ENCODE data around the gene DDX55. TPM values are rescaled to one million over a fixed set of nuclear protein-coding genes. Genes with fewer than 3 reads are reported as not detected.
A peak's percentile ranks its signal among the peaks of the same experiment; 100 is the strongest.

Gene DDX55
- total RNA-seq, 1 donor from 2014 or later: 20.1 TPM

GRCh38 chr12:123614110-123614509 is 12.2 kb downstream of the DDX55 start:
- DNase-seq (ENCODE audit: low spot score): no peak

GRCh38 chr12:123614531-123614930 is 12.6 kb downstream of the DDX55 start:
- no peak for DNase-seq (ENCODE audit: low spot score)

- no peak for DNase-seq (ENCODE audit: low spot score)
These were observed 15.2 kb downstream of the DDX55 start for GRCh38 chr12:123617144-123617543.

GRCh38 chr12:123617580-123617979 is 15.7 kb downstream of the DDX55 start:
- DNase-seq (ENCODE audit: low spot score): no peak

GRCh38 chr12:123621101-123621500 is 19.2 kb downstream of the DDX55 start:
- no peak for DNase-seq (ENCODE audit: low spot score)

- DNase-seq (ENCODE audit: low spot score): no peak
These were observed 20.0 kb downstream of the DDX55 start for GRCh38 chr12:123621619-123622530.

- peak; percentile 98 for DNase-seq (ENCODE audit: low spot score)
These were observed 31.7 kb downstream of the DDX55 start, which contains the start of the genes EIF2B1 and GTF2H3 for GRCh38 chr12:123633379-123634141. Gene EIF2B1 (minus strand): TSS chr12:123633686. CDS start chr12:123633557, 129 bp downstream. Gene GTF2H3 (plus strand): TSS chr12:123633829. CDS start chr12:123633860, 31 bp downstream.

- no peak for DNase-seq (ENCODE audit: low spot score)
These were observed 32.3 kb downstream of the DDX55 start for GRCh38 chr12:123634142-123634561.

- DNase-seq (ENCODE audit: low spot score): no peak
These were observed 42.0 kb downstream of the DDX55 start for GRCh38 chr12:123643911-123644310.

- DNase-seq (ENCODE audit: low spot score): no peak
These were observed 43.5 kb downstream of the DDX55 start for GRCh38 chr12:123645380-123645779.

GRCh38 chr12:123645878-123646277 is 44.0 kb downstream of the DDX55 start:
- no peak for DNase-seq (ENCODE audit: low spot score)

GRCh38 chr12:123648401-123648800 is 46.5 kb downstream of the DDX55 start:
- DNase-seq (ENCODE audit: low spot score): no peak

GRCh38 chr12:123654129-123654701 is 52.3 kb downstream of the DDX55 start:
- no peak for DNase-seq (ENCODE audit: low spot score)

- no peak for DNase-seq (ENCODE audit: low spot score)
These were observed 53.5 kb downstream of the DDX55 start for GRCh38 chr12:123655420-123655819.

GRCh38 chr12:123656392-123656791 is 54.5 kb downstream of the DDX55 start:
- DNase-seq (ENCODE audit: low spot score): no peak

- no peak for DNase-seq (ENCODE audit: low spot score)
These were observed 55.3 kb downstream of the DDX55 start for GRCh38 chr12:123657211-123657610.

- no peak for DNase-seq (ENCODE audit: low spot score)
These were observed 58.3 kb downstream of the DDX55 start for GRCh38 chr12:123659996-123660727.

- no peak for DNase-seq (ENCODE audit: low spot score)
These were observed 65.9 kb downstream of the DDX55 start for GRCh38 chr12:123667771-123668170.

All from mesenteric fat pad (tissue), 1 donor.